AG10803 (cell line): ENCODE measurements around the gene MED16.
"Not testable (repeated sequence)": the region's sequence is repeated elsewhere in the genome, so short reads cannot be mapped to it uniquely, and the experiment has no call there.

Experiments
- DNase-seq: peaks from one replicate; pipeline ENCODE4 v3.0.0; 2010; ENCODE audit warnings: low read depth
- H3K4me3 ChIP-seq: 2 replicates; pipeline ENCODE4 v1.5.1; 2011; ENCODE audit warnings: mild to moderate bottlenecking, low read length, control low read depth
- CTCF ChIP-seq: conservative IDR thresholded peaks from 2 replicates; pipeline ENCODE4 v1.5.1; 2011; ENCODE audit warnings: mild to moderate bottlenecking, low read length, control low read depth, inconsistent platforms

The MED16 gene

GRCh38 chr19:884420-885211 is 8.4 kb downstream of the MED16 start:
- TF ChIP-seq CTCF: no peak
- no peak for DNase-seq
- H3K4me3 ChIP-seq: no peak overlapping the region

GRCh38 chr19:883661-884211 is 9.3 kb downstream of the MED16 start:
- DNase-seq: no peak
- no peak for TF ChIP-seq CTCF
- H3K4me3 ChIP-seq: no peak overlapping the region

- DNase-seq: no peak
- no peak for TF ChIP-seq CTCF
- no peak overlapping the region for H3K4me3 ChIP-seq
Measured at GRCh38 chr19:882871-883497, 10.0 kb downstream of the MED16 start.

GRCh38 chr19:881385-882071 is 11.5 kb downstream of the MED16 start:
- DNase-seq: no peak
- no peak for TF ChIP-seq CTCF
- H3K4me3 ChIP-seq: no peak overlapping the region

- TF ChIP-seq CTCF: no peak
- DNase-seq: no peak
- no peak overlapping the region for H3K4me3 ChIP-seq
Measured at GRCh38 chr19:879711-880438, 13.1 kb downstream of the MED16 start.

GRCh38 chr19:878751-879561 is 14.0 kb downstream of the MED16 start:
- not testable (repeated sequence) for H3K4me3 ChIP-seq, DNase-seq

GRCh38 chr19:877992-878660 is 14.9 kb downstream of the MED16 start:
- not testable (repeated sequence) for H3K4me3 ChIP-seq, DNase-seq
